HEK293 (cell line): Measurements from ENCODE around the gene LDLRAD3.

Experiments used
- AEBP2 ChIP-seq: fragments of 450-650 bp; formaldehyde crosslinking; IDR thresholded peaks from 2 replicates; pipeline ENCODE4 v1.5.1; 2016; ENCODE audit warnings: missing biosample characterization, missing genetic modification characterization, borderline replicate concordance
- CTCF ChIP-seq: fragments of 450-650 bp; formaldehyde crosslinking; IDR thresholded peaks from 2 replicates; pipeline ENCODE4 v1.5.1; 2016; ENCODE audit warnings: missing biosample characterization, missing genetic modification characterization
- MEIS1 ChIP-seq: sonication (generic); formaldehyde crosslinking; IDR thresholded peaks from 2 replicates; pipeline ENCODE4 v1.8.1; 2022; ENCODE audit warnings: missing genetic modification reagents, mild to moderate bottlenecking, borderline replicate concordance
- YY1 ChIP-seq: fragments of 450-650 bp; formaldehyde crosslinking; IDR thresholded peaks from 2 replicates; pipeline ENCODE4 v1.5.1; 2018; ENCODE audit warnings: missing biosample characterization, missing genetic modification characterization
- ZNF169 ChIP-seq: fragments of 450-650 bp; formaldehyde crosslinking; IDR thresholded peaks from 2 replicates; pipeline ENCODE4 v1.5.1; 2016; ENCODE audit warnings: missing biosample characterization, missing genetic modification characterization
- ZNF175 ChIP-seq: fragments of 450-650 bp; formaldehyde crosslinking; IDR thresholded peaks from 2 replicates; pipeline ENCODE4 v1.5.1; 2016; ENCODE audit warnings: missing biosample characterization, missing genetic modification characterization
- ZNF677 ChIP-seq: fragments of 450-650 bp; IDR thresholded peaks from 2 replicates; pipeline ENCODE4 v1.5.0; 2018; ENCODE audit warnings: missing biosample characterization, mild to moderate bottlenecking, missing genetic modification characterization, moderate library complexity
- TF ChIP-seq, protein P1 (sequence below): fragments of 450-650 bp; formaldehyde crosslinking; IDR thresholded peaks from 2 replicates; pipeline ENCODE4 v1.5.1; 2016; ENCODE audit warnings: missing biosample characterization, missing genetic modification characterization

GRCh38 chr11:35990816-35991215 lies 47.0 kb downstream of the LDLRAD3 start:
- TF ChIP-seq AEBP2, result no peak
- no peak for TF ChIP-seq ZNF169 (tag by site-specific recombination)
- no peak for TF ChIP-seq ZNF175 (tag by site-specific recombination)
- TF ChIP-seq ZNF677 (tag by site-specific recombination), result no peak
- no peak for TF ChIP-seq CTCF (tag by site-specific recombination)
- TF ChIP-seq, protein P1, sequence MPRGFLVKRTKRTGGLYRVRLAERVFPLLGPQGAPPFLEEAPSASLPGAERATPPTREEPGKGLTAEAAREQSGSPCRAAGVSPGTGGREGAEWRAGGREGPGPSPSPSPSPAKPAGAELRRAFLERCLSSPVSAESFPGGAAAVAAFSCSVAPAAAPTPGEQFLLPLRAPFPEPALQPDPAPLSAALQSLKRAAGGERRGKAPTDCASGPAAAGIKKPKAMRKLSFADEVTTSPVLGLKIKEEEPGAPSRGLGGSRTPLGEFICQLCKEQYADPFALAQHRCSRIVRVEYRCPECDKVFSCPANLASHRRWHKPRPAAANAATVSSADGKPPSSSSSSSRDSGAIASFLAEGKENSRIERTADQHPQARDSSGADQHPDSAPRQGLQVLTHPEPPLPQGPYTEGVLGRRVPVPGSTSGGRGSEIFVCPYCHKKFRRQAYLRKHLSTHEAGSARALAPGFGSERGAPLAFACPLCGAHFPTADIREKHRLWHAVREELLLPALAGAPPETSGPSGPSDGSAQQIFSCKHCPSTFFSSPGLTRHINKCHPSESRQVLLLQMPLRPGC (tag by site-specific recombination), result no peak
- TF ChIP-seq MEIS1 (CRISPR knock-in tag), result no peak
- no peak for TF ChIP-seq YY1
